IPS-11a (cell line): Measurements from ENCODE around the gene EIF4G3.
"Not testable (repeated sequence)": the region's sequence is repeated elsewhere in the genome, so short reads cannot be mapped to it uniquely, and the experiment has no call there.

Experiments used
- H3K4me3 ChIP-seq: one replicate; pipeline ENCODE4 v1.5.1; 2013; ENCODE audit warnings: low read depth, low read length, control low read depth

Gene EIF4G3

DNA sequence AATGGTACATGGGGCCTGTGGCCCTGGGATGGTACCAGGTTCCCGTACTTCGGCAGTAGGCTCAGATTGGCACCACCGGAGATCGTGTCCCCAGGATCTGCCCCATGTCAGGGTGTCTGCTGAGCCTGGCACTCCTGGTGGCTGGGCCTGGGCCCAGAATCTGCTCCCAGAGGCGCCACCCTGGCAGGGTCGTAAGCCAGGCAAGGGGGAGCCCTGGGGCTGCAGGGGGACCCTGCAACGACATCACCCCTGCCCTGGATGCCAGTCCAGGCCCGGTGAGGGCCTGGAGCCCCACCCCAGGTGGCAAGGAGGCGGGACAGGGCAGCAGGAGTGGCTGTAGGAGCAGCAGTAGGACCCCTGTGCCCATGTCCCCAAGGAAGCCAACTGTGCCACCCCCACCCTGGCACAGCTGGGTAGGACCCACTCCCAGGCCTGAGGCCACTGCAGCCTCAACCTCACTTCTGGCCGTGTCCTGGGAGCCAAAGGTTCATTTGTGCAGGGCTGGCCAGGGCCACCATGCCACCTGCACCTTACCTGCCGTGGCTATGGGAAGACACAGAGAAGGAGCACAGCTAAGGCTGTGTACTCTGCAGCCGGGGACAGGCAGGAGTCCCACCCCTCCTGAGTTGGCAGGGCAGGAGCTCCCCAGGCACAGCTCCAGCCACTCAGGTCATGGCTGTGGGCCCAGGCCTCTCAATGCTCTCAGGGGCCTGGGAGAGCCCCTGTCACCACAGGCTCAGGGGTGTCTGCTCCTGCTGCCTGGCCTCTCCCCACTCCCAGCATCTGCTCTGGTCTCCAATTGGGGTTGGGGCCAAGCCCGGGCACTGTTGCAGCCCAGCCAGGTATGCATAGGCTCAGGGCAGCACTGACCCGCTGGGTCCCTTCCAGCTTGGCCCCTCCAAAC lies 141.7 kb downstream of the EIF4G3 start:
- no peak overlapping the region for H3K4me3 ChIP-seq

GRCh38 chr1:21032741-21033140 lies 144.0 kb downstream of the EIF4G3 start:
- no peak overlapping the region for H3K4me3 ChIP-seq

DNA sequence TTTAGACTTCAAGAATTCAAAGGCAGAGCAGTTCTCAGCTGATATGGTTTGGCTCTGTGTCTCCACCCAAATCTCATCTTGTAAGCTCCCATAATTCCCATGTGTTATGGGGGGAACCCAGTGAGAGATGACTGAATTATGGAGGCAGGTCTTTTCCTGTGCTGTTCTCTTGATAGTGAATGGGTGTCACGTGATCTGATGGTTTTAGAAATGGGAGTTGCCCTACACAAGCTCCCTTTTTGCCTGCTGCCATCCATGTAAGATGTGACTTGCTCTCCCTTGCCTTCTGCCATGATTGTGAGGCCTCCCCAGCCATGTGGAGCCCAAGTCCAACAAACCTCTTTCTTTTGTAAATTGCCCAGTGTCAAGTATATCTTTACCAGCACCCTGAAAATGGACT lies 146.5 kb downstream of the EIF4G3 start:
- H3K4me3 ChIP-seq, result no peak overlapping the region

GRCh38 chr1:21028520-21029145 lies 148.1 kb downstream of the EIF4G3 start:
- no peak overlapping the region for H3K4me3 ChIP-seq

DNA sequence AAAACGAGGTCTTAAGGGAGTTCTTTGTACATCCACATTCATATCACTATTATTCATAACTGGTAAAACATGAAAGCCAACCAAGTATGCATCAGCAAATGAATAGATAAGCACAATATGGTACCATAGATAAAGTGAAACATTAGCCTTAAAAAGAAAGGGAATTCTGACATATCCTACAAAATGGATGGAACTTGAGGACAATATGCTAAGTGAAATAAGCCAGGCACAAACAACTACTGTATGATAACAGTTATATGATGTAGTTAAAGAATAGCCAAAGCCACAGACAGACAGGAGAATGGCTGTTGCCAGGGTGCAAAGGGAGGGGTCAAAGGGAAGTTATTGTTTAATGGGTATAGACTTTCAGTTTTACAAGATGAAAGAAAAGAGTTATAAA lies 148.9 kb downstream of the EIF4G3 start:
- H3K4me3 ChIP-seq, result no peak overlapping the region

DNA sequence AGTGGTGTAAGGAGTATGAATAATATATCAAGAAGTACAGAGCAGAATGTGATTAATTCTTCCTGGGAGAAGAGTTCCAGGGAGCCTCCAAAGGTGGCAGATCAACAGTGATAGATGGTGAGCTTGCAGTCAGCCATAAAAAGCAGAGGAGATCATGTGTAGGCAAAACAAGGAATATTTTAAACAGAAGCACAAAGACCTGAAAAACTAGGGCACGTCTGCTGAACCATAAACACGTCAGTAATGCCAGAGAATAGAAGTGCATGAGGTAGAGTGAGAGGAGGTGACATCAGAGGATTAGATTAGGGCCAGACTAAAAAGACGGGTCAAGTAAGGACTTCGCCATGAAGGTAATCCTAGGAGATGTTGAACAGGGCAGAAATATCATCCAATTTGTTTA lies 151.8 kb downstream of the EIF4G3 start:
- H3K4me3 ChIP-seq, result no peak overlapping the region

- H3K4me3 ChIP-seq, result not testable (repeated sequence)
Observed at GRCh38 chr1:21024136-21024896, 152.4 kb downstream of the EIF4G3 start.

- no peak overlapping the region for H3K4me3 ChIP-seq
Observed at GRCh38 chr1:21022279-21023040, 154.2 kb downstream of the EIF4G3 start.

GRCh38 chr1:21021311-21021710 lies 155.4 kb downstream of the EIF4G3 start:
- H3K4me3 ChIP-seq, result no peak overlapping the region

- H3K4me3 ChIP-seq, result no peak overlapping the region
Observed at GRCh38 chr1:21020151-21020550, 156.5 kb downstream of the EIF4G3 start.

DNA sequence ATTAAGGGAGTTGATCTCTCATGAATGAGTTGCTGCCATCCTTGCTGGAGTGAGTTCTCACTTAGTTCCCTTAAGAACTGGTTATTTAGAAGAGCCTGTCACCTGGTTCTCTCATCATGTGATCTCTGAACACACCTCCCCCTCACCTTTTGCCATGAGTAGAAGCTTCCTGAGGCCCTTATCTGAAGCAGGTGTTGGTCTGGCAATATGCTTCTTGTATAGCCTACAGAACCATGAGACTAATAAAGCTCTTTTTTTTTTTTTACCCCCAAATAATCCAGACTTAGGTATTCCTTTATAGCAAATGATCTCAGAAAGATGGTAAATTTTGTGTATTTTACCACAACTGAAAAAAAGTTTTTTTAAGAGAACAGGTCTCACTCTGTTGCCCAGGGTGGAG lies 158.0 kb downstream of the EIF4G3 start:
- H3K4me3 ChIP-seq, result no peak overlapping the region

DNA sequence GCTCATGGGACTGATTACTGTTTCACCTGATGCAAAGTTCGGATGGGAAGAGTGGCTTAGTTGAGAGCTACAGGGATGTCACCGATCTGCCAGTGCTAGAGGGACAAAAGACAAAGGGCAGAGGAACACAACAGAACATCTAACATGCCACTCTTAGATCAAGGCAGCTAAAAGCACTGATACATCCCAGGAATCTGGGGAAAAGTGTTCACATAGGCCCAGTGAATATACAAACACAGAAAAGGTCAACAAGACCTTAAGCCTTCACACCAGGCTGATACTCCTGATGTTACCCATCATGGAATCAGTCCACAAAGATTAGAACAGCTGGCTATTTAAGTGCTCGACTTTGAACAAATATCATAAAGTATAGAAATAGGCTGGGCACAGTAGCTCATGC lies 163.2 kb downstream of the EIF4G3 start:
- no peak overlapping the region for H3K4me3 ChIP-seq

DNA sequence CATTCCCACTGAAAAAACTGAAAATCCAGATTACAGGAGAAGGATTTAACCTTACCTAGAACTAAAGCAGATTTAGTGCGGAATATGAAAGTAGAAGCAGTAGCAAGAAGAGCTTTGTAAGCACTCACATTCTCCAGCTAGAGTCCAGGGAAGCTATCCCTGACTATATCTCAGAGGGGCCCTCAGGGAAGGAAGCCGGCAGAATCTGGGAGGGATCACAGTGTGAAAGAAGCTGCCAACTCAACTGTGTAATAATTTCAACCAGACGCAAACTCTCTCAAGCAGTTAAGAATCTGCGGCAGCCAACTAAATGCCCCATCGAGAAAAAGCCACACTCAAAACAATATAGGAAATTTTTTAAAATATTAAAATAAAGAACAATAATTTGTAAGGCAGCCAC lies 163.8 kb downstream of the EIF4G3 start:
- H3K4me3 ChIP-seq, result no peak overlapping the region

DNA sequence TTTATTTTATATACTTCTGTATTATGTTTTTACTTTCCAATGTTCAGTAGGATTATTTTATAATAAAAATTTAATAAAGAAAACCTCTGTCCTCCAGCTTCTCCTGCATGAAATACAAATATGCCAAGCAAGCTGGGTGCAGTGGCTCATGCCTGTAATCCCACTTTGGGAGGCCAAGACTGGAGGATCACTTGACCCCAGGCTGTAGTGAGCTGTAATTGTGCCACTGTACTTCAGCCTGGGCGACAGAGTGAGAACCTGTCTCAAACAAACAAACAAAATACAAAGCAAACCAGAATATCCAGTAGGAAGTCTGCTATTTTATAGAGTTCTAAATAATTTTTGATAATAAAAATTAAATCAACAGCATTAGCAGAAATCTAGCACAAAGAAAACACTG lies 168.8 kb downstream of the EIF4G3 start:
- no peak overlapping the region for H3K4me3 ChIP-seq

- H3K4me3 ChIP-seq, result no peak overlapping the region
Observed at GRCh38 chr1:21005466-21006239, 171.0 kb downstream of the EIF4G3 start.

GRCh38 chr1:21003281-21004045 lies 173.2 kb downstream of the EIF4G3 start:
- no peak overlapping the region for H3K4me3 ChIP-seq

GRCh38 chr1:21001042-21001441 lies 175.7 kb downstream of the EIF4G3 start:
- H3K4me3 ChIP-seq, result no peak overlapping the region

- H3K4me3 ChIP-seq, result no peak overlapping the region
Observed at GRCh38 chr1:21000245-21000594, 176.5 kb downstream of the EIF4G3 start.

DNA sequence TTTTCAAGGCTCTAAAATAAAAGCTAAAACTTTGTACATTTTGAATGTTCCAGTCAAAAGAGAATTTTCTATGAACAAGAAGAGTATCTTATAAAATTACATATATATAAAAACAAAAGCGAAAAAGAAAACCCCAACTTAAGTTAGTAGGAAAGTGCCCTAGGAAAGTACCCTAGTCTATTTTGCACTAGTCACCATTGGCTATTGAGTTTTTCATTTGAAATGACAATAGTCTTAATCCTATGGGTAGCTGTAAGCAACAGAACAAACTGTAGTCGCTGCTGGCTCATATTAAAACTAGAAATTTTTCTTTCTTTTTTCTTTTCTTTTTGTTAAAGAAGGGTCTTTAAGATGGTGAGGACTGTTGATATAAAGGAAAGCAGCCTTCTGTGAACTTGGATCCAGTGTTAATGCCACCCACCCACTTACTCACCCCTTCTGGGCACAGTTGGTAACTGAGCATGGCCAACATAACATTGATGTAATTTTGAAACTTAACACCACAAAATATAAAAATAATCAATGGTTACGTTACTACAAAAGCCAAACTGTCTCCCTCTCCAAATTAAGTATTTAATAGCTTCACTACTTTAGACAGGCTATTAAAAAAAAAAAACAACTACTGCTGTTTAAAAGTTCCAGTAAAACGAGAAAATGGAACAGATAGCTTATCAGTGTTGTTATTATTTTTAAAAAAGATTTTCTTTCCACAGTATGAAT lies 177.0 kb downstream of the EIF4G3 start:
- no peak overlapping the region for H3K4me3 ChIP-seq
